CD4-positive, alpha-beta memory T cell (primary cell): ENCODE data around the gene DOK5. TPM values are rescaled to one million over a fixed set of nuclear protein-coding genes. Genes with fewer than 3 reads are reported as not detected.
A peak's percentile ranks its signal among the peaks of the same experiment; 100 is the strongest.

Source experiments
- CTCF ChIA-PET: fragments of 350-600 bp; sonication (Branson Sonifier 250); formaldehyde crosslinking; loops from one replicate; lab custom pipeline; 2021; ENCODE audit warnings: inconsistent platforms; ENCODE audit not compliant: partially characterized antibody; lab: Charles Lee
- POLR2A ChIA-PET: fragments of 350-600 bp; sonication (Branson Sonifier 250); formaldehyde crosslinking; loops from one replicate; lab custom pipeline; 2021; ENCODE audit not compliant: partially characterized antibody; lab: Charles Lee
- DNase-seq, 5 donors: peaks; one replicate each; pipeline versions ENCODE4 v3.0.0 to v3.0.0-alpha.2; 2020 to 2022; ENCODE audit warnings: mixed read lengths in 1 of 5
- H3K27ac ChIP-seq: one replicate; pipeline ENCODE4 v1.7.0; 2013; ENCODE audit warnings: low read depth, low read length
- H3K27me3 ChIP-seq: 2 replicates; pipeline ENCODE4 v1.7.0; 2013; ENCODE audit warnings: mild to moderate bottlenecking, low read length, moderate library complexity; ENCODE audit not compliant: insufficient read depth
- H3K36me3 ChIP-seq: 2 replicates; pipeline ENCODE4 v1.7.0; 2013; ENCODE audit warnings: mild to moderate bottlenecking, low read length, moderate library complexity; ENCODE audit not compliant: insufficient read depth
- H3K4me1 ChIP-seq: 2 replicates; pipeline ENCODE4 v1.7.0; 2013; ENCODE audit warnings: mild to moderate bottlenecking, low read length, moderate library complexity; ENCODE audit not compliant: insufficient read depth
- H3K4me3 ChIP-seq, 2 donors: one replicate each; pipeline ENCODE4 v1.7.0; 2013; ENCODE audit warnings: low read length in 2 of 2, mild to moderate bottlenecking in 1 of 2
- H3K9me3 ChIP-seq, 2 donors: one replicate each; pipeline ENCODE4 v1.7.0; 2013; ENCODE audit warnings: low read length in 2 of 2, control low read depth in 1 of 2; ENCODE audit not compliant: control insufficient read depth in 1 of 2
- H3K27ac Mint-ChIP-seq, 7 donors: one replicate each; pipeline ENCODE4 v1.8.0; 2020 to 2021; ENCODE audit warnings: mixed read lengths in 7 of 7, mild to moderate bottlenecking in 6 of 7, inconsistent platforms in 3 of 7, moderate library complexity in 3 of 7
- H3K27me3 Mint-ChIP-seq, 2 donors: one replicate each; pipeline ENCODE4 v1.8.0; 2020 to 2021; ENCODE audit warnings: mixed read lengths in 2 of 2
- H3K36me3 Mint-ChIP-seq, 2 donors: one replicate each; pipeline ENCODE4 v1.8.0; 2020 to 2021; ENCODE audit warnings: mixed read lengths in 2 of 2, inconsistent platforms in 1 of 2, mild to moderate bottlenecking in 1 of 2
- H3K4me1 Mint-ChIP-seq, 4 donors: one replicate each; pipeline ENCODE4 v1.8.0; 2020 to 2021; ENCODE audit warnings: mixed read lengths in 4 of 4, mild to moderate bottlenecking in 1 of 4
- H3K4me3 Mint-ChIP-seq, 8 donors: one replicate each; pipeline ENCODE4 v1.8.0; 2020 to 2021; ENCODE audit warnings: mixed read lengths in 8 of 8, mild to moderate bottlenecking in 7 of 8, moderate library complexity in 6 of 8, inconsistent platforms in 3 of 8
- H3K9me3 Mint-ChIP-seq, 8 donors: one replicate each; pipeline ENCODE4 v1.8.0; 2020 to 2021; ENCODE audit warnings: mixed read lengths in 8 of 8, mild to moderate bottlenecking in 5 of 8, inconsistent platforms in 3 of 8, moderate library complexity in 1 of 8
- intact Hi-C: fragments of 100-400 bp; cut with micrococcal nuclease; formaldehyde crosslinking; loops from one replicate; pipeline ENCODE4 v1.15.1; 2023
- polyA plus RNA-seq, 2 donors: library from polyadenylated mRNA; unstranded; fragments of 300-500 nt; fragmentation: Illumina TruSeq; gene quantifications; one replicate each; pipeline ENCODE4 v1.2.3, GENCODE V29; 2021
- total RNA-seq, 2 experiments: library from RNA; stranded (reverse); gene quantifications; one replicate each; pipeline ENCODE4 v1.2.3, GENCODE V29; 2021

Gene DOK5
- total and polyA plus RNA-seq, 4 experiments from 2014 or later: not detected

GRCh38 chr20:54661265-54661664 lies 185.9 kb downstream of the DOK5 start:
- Histone ChIP-seq H3K27me3 (no peaks in the 10 kb centered on the region), H3K4me1 (no peaks in the 10 kb centered on the region), H3K9me3 (no peaks in the 10 kb centered on the region), H3K4me3 (no peak overlapping the region), H3K36me3 (no peaks in the 10 kb centered on the region), H3K27ac (no peak overlapping the region)
- Mint-ChIP-seq H3K27ac (no peak overlapping the region), H3K36me3 (no peaks in the 10 kb centered on the region), H3K4me3 (no peak overlapping the region), H3K27me3 (peaks cover 11 to 14% of the 10 kb centered on the region in 2 donors), H3K9me3 (no peaks in the 10 kb centered on the region), H3K4me1 (no peaks in the 10 kb centered on the region)
- intact Hi-C loops: no loop called here
- POLR2A ChIA-PET: no interaction called here
- CTCF ChIA-PET: interaction anchor here (3.0 kb wide), 1 partner anchor 14 kb away, joined by 15 read pairs; no protein-coding TSS in a partner anchor
- DNase-seq: no peak

GRCh38 chr20:54661880-54662465 lies 186.6 kb downstream of the DOK5 start:
- H3K9me3 Mint-ChIP-seq: no peaks in the 10 kb centered on the region
- Histone ChIP-seq H3K4me1 (no peaks in the 10 kb centered on the region), H3K36me3 (no peaks in the 10 kb centered on the region), H3K27me3 (no peaks in the 10 kb centered on the region), H3K27ac (no peak overlapping the region), H3K9me3 (no peaks in the 10 kb centered on the region), H3K4me3 (no peak overlapping the region)
- no peak for DNase-seq
- POLR2A ChIA-PET: no interaction called here
- H3K4me3 Mint-ChIP-seq: no peak overlapping the region
- H3K36me3 Mint-ChIP-seq: no peaks in the 10 kb centered on the region
- H3K27me3 Mint-ChIP-seq: peaks cover 11 to 12% of the 10 kb centered on the region in 2 donors
- no peak overlapping the region for H3K27ac Mint-ChIP-seq
- H3K4me1 Mint-ChIP-seq: no peaks in the 10 kb centered on the region
- CTCF ChIA-PET: interaction anchor here (0.6 to 3.0 kb wide), 2 partner anchors 15 to 17 kb away, joined by 5 to 15 read pairs; no protein-coding TSS in a partner anchor
- intact Hi-C loops: no loop called here

- CTCF ChIA-PET: no interaction called here
Observed at GRCh38 chr20:54665812-54666211, 190.4 kb downstream of the DOK5 start.

DNA sequence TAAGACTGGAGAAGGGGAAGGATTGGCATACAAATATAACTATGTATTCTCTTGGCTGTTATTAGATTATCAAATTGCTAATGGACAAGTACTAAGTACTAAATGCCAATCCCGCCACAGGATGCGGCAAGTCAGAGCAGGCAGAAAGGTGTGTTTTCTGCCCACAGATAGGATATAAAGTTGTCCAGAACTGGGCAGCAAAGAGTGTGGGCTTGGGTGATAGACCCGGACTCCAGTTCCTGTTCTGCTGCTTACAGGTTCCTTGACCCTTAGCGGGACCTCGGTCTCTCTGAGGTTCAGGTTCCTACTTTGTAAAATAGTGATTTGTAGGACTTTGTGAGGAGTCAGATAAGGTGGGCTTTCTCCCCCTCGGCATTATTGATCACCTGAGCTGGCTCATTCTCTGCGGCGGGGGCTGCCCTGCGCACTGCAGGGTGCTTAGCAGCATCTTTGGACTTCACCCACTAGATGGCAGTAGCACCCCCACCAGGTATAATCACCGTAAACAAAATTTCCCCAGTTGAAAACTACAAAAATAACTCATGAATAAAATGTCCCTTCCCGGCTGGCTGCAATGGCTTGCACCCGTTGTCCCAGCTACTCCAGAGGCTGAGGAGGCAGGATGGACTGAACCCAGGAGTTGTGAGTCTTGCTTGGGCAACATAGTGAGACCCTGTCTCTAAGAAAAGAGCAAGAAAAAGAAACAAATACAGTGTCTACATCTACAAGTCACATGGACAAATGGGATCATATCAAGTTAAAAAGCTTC lies 193.1 kb downstream of the DOK5 start:
- Mint-ChIP-seq H3K4me3 (no peak overlapping the region), H3K27ac (no peak overlapping the region), H3K9me3 (no peaks in the 10 kb centered on the region), H3K36me3 (no peaks in the 10 kb centered on the region), H3K27me3 (peaks cover 5 to 11% of the 10 kb centered on the region in 2 donors), H3K4me1 (peaks cover 0 to 6% (median 0%) of the 10 kb centered on the region in 4 donors)
- H3K27me3 ChIP-seq: no peaks in the 10 kb centered on the region
- CTCF ChIA-PET: interaction anchor here (0.6 to 2.9 kb wide), 5 partner anchors 8 to 172 kb away, joined by 3 to 11 read pairs (median 3); no protein-coding TSS in a partner anchor
- DNase-seq: peak in 1 of 5 donors; percentile 7
- H3K4me1 ChIP-seq: no peaks in the 10 kb centered on the region
- intact Hi-C loops: loop anchor here (5.0 kb wide), 1 partner anchor 1674 kb away; no protein-coding TSS in a partner anchor
- no peaks in the 10 kb centered on the region for H3K9me3 ChIP-seq
- H3K36me3 ChIP-seq: no peaks in the 10 kb centered on the region
- POLR2A ChIA-PET: no interaction called here
- H3K4me3 ChIP-seq: no peak overlapping the region
- no peak overlapping the region for H3K27ac ChIP-seq

More at GRCh38 chr20:54665812-54666211, 190.4 kb downstream of the DOK5 start:
- Histone ChIP-seq H3K27ac (no peak overlapping the region), H3K36me3 (no peaks in the 10 kb centered on the region), H3K4me3 (no peak overlapping the region), H3K27me3 (no peaks in the 10 kb centered on the region), H3K4me1 (no peaks in the 10 kb centered on the region), H3K9me3 (no peaks in the 10 kb centered on the region)
- Mint-ChIP-seq H3K4me1 (peaks cover 0 to 6% (median 0%) of the 10 kb centered on the region in 4 donors), H3K27me3 (peaks cover 7 to 15% of the 10 kb centered on the region in 2 donors), H3K9me3 (no peaks in the 10 kb centered on the region), H3K36me3 (no peaks in the 10 kb centered on the region), H3K4me3 (no peak overlapping the region), H3K27ac (no peak overlapping the region)
- intact Hi-C loops: loop anchor here (5.0 kb wide), 1 partner anchor 1676 kb away; no protein-coding TSS in a partner anchor
- no peak for DNase-seq
- POLR2A ChIA-PET: no interaction called here

- no peak overlapping the region for H3K4me3 Mint-ChIP-seq
- DNase-seq: no peak
- H3K27me3 ChIP-seq: no peaks in the 10 kb centered on the region
- H3K27ac Mint-ChIP-seq: no peak overlapping the region
- H3K9me3 Mint-ChIP-seq: no peaks in the 10 kb centered on the region
- ChIA-PET POLR2A (no interaction called here), CTCF (interaction anchor here (0.6 to 2.9 kb wide), 2 partner anchors 12 to 172 kb away, joined by 3 to 11 read pairs; no protein-coding TSS in a partner anchor)
- intact Hi-C loops: loop anchor here (5.0 kb wide), 1 partner anchor 1673 kb away; no protein-coding TSS in a partner anchor
- H3K4me3 ChIP-seq: no peak overlapping the region
- H3K36me3 ChIP-seq: no peaks in the 10 kb centered on the region
- peaks cover 5 to 11% of the 10 kb centered on the region in 2 donors for H3K27me3 Mint-ChIP-seq
- no peaks in the 10 kb centered on the region for H3K9me3 ChIP-seq
- H3K4me1 Mint-ChIP-seq: peaks cover 0 to 6% (median 0%) of the 10 kb centered on the region in 4 donors
- H3K27ac ChIP-seq: no peak overlapping the region
- H3K4me1 ChIP-seq: no peaks in the 10 kb centered on the region
- no peaks in the 10 kb centered on the region for H3K36me3 Mint-ChIP-seq
Observed at GRCh38 chr20:54669040-54669363, 193.6 kb downstream of the DOK5 start.

- ChIA-PET POLR2A (no interaction called here), CTCF (interaction anchor here (0.6 to 1.4 kb wide), 2 partner anchors 11 to 34 kb away, joined by 3 read pairs; no protein-coding TSS in a partner anchor)
- Mint-ChIP-seq H3K36me3 (no peaks in the 10 kb centered on the region), H3K4me3 (no peak overlapping the region), H3K4me1 (peaks cover 0 to 2% (median 0%) of the 10 kb centered on the region in 4 donors), H3K27ac (no peak overlapping the region), H3K27me3 (peaks cover 4 to 11% of the 10 kb centered on the region in 2 donors), H3K9me3 (no peaks in the 10 kb centered on the region)
- Histone ChIP-seq H3K9me3 (no peaks in the 10 kb centered on the region), H3K27me3 (no peaks in the 10 kb centered on the region), H3K36me3 (no peaks in the 10 kb centered on the region), H3K4me3 (no peak overlapping the region), H3K27ac (no peak overlapping the region), H3K4me1 (no peaks in the 10 kb centered on the region)
- intact Hi-C loops: no loop called here
- no peak for DNase-seq
Observed at GRCh38 chr20:54678253-54678652, 202.9 kb downstream of the DOK5 start.

- H3K27ac Mint-ChIP-seq: no peak overlapping the region
- H3K9me3 ChIP-seq: no peaks in the 10 kb centered on the region
- intact Hi-C loops: no loop called here
- peaks cover 0 to 2% (median 0%) of the 10 kb centered on the region in 4 donors for H3K4me1 Mint-ChIP-seq
- no peaks in the 10 kb centered on the region for H3K9me3 Mint-ChIP-seq
- peaks cover 4 to 20% of the 10 kb centered on the region in 2 donors for H3K27me3 Mint-ChIP-seq
- H3K4me3 ChIP-seq: no peak overlapping the region
- H3K4me1 ChIP-seq: no peaks in the 10 kb centered on the region
- no peaks in the 10 kb centered on the region for H3K27me3 ChIP-seq
- H3K4me3 Mint-ChIP-seq: no peak overlapping the region
- POLR2A ChIA-PET: no interaction called here
- no peak overlapping the region for H3K27ac ChIP-seq
- no peaks in the 10 kb centered on the region for H3K36me3 Mint-ChIP-seq
- no peak for DNase-seq
- CTCF ChIA-PET: interaction anchor here (1.4 to 3.1 kb wide), 2 partner anchors 12 to 39 kb away, joined by 3 to 11 read pairs; no protein-coding TSS in a partner anchor
- H3K36me3 ChIP-seq: no peaks in the 10 kb centered on the region
Observed at GRCh38 chr20:54680439-54680838, 205.0 kb downstream of the DOK5 start.
